HS-27A (cell line): ENCODE data around the gene CCDC183.
"Not testable (repeated sequence)": the region's sequence is repeated elsewhere in the genome, so short reads cannot be mapped to it uniquely, and the experiment has no call there.

Experiments used
- DNase-seq: peaks from one replicate; pipeline ENCODE4 v3.0.0-alpha.2; 2012; ENCODE audit warnings: low read depth, missing footprints

Gene CCDC183

DNA sequence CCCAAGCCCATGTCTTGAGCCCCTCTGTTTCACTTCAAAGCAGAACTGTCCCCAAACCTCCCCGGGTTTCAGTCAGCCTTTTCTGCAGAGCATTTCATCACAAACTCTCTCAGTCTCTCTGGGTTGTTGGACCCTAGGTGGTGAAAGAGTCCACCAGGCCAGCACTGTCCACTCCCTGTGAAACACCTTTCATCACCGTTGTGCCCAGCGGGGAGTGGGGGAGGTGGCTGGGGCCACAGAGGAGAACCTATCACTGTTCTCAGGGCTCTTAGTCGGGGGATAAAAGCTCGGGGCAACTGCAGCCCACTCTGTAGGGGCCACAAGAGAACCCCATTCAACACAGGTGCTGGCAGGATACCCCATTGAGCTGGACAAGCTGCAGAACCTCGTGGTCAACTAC is 6.2 kb downstream of the CCDC183 start:
- DNase-seq, result no peak

DNA sequence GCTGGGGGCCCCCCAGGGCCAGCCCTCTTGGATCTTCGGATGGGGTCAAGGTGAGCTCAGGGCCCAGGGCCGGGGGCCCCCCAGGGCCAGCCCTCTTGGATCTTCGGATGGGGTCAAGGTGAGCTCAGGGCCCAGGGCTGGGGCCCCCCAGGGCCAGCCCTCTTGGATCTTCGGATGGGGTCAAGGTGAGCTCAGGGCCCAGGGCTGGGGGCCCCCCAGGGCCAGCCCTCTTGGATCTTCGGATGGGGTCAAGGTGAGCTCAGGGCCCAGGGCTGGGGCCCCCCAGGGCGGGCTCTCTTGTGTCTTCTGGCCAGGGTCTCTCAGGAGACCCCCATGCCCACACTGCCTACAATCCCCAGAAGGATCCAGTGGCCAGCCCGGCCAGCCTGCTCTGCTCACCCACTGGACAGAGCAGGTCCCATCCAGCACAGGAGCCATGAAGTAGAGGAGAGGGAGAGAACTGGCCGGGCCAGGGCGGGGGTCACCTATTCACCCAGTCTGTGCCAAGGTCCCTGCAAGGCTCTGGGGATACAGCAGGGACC is 6.9 kb downstream of the CCDC183 start:
- not testable (repeated sequence) for DNase-seq

GRCh38 chr9:136803551-136804508 is 7.7 kb downstream of the CCDC183 start:
- no peak for DNase-seq

GRCh38 chr9:136804509-136805206 is 8.5 kb downstream of the CCDC183 start:
- DNase-seq, result no peak

DNA sequence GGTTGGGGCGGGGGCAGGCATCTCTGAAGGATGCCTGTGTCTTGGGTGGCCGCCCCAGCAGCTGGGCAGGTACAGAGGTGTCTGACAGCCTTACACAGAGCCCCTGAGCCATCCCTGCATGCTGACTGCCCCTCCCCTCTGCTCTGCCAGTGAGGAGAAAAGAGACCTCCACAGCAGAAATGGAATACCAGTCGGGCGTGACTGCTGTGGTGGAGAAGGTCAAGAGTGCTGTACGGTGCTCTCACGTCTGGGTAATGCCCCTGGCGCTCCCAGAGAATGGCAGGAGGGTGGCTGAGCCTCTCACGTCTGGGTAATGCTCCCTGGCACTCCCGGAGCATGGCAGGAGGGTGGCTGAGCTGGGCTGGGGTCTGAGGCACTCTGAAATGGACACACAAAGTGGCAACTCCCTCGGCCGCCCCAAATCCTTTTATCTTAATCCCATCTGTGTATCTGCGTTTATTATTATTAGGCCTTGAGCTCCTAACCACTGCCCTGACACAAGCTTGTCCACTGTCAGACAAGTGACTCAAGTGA is 9.1 kb downstream of the CCDC183 start:
- DNase-seq, result no peak

DNA sequence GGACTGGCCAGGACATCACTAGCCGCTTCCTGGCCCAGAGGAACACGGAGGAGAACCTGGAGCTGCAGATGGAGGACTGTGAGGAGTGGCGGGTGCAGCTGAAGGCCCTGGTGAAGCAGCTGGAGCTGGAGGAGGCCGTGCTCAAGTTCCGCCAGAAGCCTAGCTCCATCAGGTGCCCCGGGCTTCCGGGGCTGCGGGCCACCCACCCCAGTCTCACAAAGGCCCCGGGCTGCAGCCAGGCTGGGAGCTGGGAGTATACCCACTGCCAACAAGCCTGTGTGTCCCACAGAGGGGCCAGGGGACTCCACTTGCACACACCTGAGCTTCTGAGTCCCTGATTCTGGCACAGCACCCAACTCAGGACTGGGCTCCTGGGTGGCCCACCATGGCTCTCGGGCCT is 9.9 kb downstream of the CCDC183 start:
- DNase-seq, result no peak

DNA sequence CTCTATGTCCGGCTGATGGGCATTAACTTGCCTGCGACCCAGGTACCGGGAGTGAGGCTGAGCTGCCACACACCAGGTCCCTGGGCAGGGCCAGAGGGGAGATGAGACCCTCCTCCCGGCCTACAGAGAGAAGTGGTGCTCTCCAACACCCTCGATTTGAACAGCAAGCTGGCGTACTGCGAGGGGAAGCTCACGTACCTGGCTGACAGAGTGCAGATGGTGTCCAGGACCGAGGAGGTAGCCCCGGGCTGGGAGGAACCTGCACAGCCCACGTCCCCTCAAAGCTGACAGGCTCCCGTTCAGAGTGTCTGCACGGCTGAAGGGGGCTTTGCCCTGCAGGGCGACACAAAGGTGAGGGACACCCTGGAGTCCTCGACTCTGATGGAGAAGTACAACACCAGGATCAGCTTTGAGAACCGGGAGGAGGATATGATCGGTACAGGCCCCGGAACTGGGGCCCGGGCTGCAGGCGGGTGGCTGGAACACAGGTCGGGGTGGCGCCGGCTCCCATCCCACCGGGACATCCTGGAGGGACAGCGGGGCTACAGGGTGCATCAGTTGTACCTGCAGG is 10.6 kb downstream of the CCDC183 start:
- no peak for DNase-seq

GRCh38 chr9:136807281-136808074 is 11.3 kb downstream of the CCDC183 start, which contains the start of gene RABL6:
Gene RABL6 (plus strand): TSS chr9:136807948. CDS start chr9:136808197, 249 bp downstream.
- DNase-seq, result no peak

- DNase-seq, result no peak
These were observed 12.1 kb downstream of the CCDC183 start for GRCh38 chr9:136808075-136808805.

- no peak for DNase-seq
These were observed 12.6 kb downstream of the CCDC183 start for GRCh38 chr9:136808806-136809158.

- no peak for DNase-seq
These were observed 18.7 kb downstream of the CCDC183 start for GRCh38 chr9:136814725-136815421.

GRCh38 chr9:136815422-136815782 is 19.3 kb downstream of the CCDC183 start:
- no peak for DNase-seq

DNA sequence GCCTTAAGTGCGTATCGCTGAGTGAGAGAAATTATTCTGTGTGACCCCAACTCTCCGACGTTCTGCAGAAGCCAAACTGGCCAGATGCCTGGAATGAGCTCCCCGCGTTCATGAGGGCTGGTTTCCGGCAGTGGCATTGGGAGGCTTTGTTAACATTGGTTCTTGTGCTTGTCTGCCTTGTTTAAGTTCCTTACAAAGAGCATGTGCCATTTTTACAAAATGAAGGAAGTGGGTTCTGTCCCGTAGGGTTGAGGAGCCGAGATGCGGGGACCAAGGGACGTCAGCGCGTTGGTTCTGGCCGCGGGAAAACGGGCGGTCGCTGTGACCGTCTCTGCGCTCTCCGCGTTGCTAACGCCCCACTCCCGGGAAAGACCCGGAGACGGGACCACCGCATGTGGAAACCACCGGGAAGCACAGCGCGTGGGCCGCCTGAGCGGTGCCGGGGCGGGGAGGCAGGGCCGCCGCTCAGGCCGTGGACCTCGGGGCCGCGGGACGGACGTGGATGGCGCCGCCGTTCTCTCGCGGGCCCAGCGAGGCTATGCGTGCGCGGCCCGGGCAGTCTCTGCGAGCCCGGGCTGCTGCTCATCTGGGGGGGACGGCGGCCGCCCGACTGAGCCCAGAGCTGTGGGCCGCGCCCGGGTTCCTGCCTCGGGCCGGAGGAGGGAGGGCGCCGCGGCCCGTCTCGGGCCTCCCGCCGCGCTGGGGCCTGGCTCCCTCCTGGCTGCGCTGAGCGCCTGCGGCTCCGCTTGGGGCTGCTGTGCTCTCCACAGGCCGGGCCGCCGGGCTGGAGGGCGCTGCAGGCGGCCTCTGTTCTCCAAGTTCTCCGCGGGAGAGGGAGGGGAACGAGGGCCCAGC is 25.1 kb downstream of the CCDC183 start:
- DNase-seq, result no peak

GRCh38 chr9:136821826-136822544 is 25.8 kb downstream of the CCDC183 start:
- DNase-seq, result no peak

DNA sequence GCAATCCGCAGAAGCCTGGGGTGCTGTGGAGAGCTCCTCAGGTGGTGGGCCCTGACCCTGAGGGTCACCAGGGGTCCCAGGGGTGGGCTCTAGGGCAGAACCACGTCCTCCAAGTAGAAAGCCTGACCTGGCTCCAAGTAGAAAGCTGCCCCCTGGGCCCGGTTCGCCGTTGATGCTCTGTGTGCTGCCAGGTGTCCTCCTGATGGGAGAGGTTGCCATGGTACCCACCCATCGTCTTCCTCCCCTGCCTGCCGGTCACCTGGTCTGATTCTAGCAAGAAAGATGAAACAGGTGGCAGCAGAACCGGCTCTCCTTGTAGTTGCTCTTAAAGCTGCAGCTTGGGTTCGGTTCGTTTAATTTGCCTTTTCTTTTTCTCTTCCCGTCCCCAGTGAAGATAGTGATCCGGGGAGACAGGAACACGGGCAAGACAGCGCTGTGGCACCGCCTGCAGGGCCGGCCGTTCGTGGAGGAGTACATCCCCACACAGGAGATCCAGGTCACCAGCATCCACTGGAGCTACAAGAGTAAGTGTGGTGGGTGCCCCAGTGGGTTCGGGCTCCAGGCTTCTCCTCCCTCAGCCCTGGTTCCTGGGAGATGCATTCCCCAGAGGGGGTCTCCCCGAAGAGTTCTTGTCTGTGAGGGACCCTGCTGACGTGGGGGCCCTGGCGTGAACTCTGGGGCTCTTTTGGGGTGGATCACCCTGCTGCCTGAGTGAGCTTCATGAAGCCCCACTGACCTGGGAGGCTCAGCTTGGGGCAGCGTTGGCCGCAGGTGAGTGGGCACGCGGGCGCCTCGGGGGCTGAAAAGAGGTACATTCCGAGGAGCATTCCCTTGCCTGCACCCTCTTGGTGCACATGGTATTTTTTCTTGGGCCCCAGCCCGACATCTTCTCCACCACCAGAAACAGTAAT is 27.3 kb downstream of the CCDC183 start:
- no peak for DNase-seq

DNA sequence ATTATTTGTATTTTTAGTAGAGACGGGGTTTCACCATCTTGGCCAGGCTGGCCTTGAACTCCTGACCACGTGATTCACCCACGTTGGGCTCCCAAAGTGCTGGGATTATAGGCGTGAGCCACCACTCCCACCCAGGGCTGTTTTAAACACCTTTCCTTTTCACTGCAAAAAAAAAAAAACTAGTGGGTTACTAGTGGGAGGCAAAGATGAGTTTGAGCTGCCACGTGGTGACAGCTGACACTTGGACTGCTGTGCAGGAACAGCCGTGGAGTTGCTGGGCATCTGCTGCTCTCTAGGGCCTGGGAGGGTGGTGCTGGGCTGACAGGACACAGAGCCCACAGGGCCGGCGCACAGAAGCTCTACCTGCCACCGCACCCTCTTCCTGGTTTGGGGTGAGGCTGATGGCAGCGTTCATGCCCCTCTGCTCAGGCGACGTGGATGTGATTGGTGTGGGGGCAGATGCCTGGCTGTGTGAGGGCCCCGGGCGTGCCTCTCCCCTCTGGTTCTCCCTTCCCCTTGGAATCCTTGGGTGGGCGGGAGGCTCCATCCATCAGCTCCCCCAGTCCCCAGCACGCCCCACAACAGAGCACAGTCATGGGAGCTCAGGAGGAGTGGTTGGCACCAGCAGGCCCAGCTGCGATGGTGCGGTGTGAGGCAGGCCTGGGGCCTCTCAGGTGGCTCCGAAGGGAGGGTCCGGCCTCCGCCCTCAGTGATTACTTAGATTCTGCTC is 28.5 kb downstream of the CCDC183 start:
- DNase-seq, result no peak
